ENCODE results near the gene CAPN2.

DNA sequence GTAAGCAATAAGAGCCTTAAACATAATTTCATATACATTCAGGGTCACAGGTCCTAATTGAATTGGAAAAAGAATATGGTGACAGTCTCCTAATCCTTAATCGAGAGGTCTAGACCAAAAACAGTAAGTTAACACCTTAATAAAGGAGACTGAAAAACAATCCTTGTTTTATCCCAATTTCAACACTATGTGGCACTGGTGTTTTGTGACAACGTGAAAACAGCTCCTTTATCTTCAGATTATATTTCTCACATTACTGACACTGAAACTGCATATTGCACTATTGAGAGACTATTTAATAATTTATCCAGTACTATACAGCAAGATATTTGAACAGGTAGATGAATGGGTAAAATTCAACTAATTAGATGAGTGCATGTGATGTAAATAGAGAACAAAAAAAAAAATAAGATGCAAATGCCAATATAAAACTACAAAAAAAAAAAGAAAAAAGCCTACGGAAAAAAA is 99.3 kb downstream of the CAPN2 start:
- TF ChIP-seq, protein P1, sequence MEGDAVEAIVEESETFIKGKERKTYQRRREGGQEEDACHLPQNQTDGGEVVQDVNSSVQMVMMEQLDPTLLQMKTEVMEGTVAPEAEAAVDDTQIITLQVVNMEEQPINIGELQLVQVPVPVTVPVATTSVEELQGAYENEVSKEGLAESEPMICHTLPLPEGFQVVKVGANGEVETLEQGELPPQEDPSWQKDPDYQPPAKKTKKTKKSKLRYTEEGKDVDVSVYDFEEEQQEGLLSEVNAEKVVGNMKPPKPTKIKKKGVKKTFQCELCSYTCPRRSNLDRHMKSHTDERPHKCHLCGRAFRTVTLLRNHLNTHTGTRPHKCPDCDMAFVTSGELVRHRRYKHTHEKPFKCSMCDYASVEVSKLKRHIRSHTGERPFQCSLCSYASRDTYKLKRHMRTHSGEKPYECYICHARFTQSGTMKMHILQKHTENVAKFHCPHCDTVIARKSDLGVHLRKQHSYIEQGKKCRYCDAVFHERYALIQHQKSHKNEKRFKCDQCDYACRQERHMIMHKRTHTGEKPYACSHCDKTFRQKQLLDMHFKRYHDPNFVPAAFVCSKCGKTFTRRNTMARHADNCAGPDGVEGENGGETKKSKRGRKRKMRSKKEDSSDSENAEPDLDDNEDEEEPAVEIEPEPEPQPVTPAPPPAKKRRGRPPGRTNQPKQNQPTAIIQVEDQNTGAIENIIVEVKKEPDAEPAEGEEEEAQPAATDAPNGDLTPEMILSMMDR (IDR thresholded peaks at IDR 0.05; ENCODE audit: low read depth, low read length) = no peak
- TF ChIP-seq POLR2A (IDR thresholded peaks at IDR 0.05; ENCODE audit: extremely low read depth, insufficient read length) (no peak), MYC (IDR thresholded peaks at IDR 0.05; ENCODE audit: low read depth, low read length) (no peak)
- TF ChIP-seq, protein P2, sequence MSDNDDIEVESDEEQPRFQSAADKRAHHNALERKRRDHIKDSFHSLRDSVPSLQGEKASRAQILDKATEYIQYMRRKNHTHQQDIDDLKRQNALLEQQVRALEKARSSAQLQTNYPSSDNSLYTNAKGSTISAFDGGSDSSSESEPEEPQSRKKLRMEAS (IDR thresholded peaks at IDR 0.05; ENCODE audit: low read depth, low read length) = no peak
